HG03457 (cell line): ENCODE data around the gene APBA2.

Source experiments
- ATAC-seq: cut with Tn5 transposase; IDR thresholded peaks from one replicate; pipeline ENCODE4 v1.9.1; 2021; ENCODE audit warnings: moderate number of reproducible peaks; ENCODE audit not compliant: unreplicated experiment

The APBA2 gene

GRCh38 chr15:28914046-28914445 is 28.3 kb downstream of the APBA2 start:
- ATAC-seq = no peak

DNA sequence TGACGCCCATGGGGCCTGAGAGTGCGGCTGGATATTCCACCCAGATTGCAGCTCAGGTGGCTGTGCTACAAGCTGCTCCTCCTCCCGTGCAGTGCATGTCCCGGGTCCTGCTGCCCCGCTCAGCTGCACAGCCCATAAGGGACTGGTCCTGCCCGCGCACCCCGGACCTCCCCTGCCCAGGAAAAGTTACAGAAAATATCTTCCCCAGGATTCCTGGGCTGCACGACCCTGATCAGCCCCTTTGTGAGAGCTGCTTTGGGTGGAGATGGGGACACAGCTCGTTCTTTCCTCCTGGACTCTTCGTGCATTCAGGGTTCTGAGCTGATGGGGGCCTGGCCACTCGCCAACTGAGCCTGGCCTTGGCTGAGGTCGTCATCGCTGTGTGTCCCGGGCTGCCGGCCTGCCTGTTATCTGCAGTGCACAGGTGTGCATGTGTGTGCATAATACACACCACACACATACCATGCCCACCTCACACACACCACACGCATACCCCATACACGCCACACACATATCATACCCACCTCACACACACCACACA is 28.8 kb downstream of the APBA2 start:
- ATAC-seq = no peak

- ATAC-seq = no peak
Observed at GRCh38 chr15:28915041-28915810, 29.5 kb downstream of the APBA2 start.

DNA sequence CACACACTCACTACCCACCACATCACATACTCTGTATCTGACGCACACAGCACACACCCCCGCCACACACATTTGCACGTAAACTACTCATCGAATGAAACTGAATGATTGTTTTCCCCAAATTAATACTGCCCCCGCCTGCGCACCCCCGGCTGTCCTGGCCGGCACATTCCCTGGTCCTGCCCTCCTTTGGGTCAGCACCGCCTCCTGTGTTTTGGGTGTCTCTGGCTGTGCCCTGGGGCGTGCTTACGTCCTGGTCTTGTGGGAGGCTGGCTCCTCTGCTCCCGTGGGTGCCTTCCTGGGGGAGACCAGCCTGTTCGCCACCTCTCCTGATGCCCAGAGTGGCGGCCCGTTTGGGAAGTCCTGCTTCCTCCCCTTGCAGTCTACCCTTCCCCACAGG is 30.2 kb downstream of the APBA2 start:
- no peak for ATAC-seq

GRCh38 chr15:28917791-28918140 is 32.0 kb downstream of the APBA2 start:
- no peak for ATAC-seq

GRCh38 chr15:28918141-28918983 is 32.6 kb downstream of the APBA2 start:
- ATAC-seq = no peak

DNA sequence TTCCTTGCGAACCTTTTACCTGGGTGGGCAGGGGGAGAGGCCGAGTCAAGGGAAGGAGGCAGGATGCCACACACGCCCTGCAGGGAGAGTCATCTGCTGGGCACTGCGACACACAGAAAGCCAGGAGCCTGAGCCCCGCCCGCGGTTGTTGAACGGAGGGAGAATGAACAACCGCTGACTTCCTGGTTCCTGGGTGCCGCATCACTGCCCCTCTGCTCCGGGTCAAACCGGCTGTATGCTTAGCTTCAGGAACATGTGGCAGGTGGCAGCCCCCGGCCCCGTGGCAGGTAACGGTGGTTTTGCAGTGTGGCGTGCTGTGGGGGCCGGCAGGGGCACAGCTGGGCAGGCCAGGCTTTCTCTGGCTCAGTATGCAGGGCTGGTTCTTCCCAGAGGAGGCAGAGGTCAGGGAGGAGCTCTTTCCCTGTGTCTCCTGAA is 33.4 kb downstream of the APBA2 start:
- no peak for ATAC-seq

DNA sequence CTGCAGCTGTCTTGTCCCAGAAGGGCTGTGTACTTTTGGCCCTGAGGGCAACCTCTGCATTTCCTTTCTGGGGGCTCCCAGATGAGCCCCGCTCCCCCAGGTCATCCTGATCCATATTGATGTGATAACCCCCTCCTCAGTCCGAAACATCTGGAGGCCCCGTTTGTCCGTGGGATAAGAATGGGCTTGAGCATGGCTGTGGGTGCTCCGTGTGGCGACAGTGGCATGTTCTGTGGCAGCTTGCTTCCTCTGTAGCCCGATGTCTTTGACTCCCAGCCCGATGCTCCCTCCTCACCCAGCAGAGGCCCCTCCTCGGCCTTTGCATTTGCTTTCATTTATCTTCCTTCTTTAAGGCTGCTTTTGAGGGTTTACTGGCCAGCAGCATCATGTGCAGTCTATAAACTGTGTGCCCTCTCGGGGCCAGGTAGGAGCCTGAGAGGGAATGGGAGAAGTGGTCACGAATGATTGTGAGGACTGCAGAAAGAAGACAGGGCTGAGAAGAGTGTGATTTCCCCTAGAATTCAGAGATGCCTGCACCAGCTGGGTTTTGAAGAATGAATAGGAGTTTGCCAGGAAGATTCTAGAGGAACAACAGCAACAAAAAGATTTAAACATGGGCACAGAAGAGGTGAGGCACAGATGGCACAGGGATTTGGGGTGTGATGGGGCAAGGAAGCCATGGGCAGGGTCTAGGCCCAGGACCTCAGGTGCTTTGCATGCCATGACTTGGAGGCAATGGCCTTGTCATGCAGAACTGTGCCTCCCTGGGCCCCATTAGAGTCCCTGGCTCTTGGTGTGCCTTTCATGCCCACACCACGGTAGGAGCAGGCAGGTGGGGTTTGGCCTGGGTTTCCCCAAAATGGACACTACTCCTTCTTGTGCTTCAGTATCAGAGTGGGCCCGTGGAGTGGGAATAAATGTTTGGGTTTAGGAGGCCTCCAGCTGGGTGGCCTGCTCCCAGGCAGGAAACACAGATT is 34.2 kb downstream of the APBA2 start:
- ATAC-seq = no peak

GRCh38 chr15:28920781-28921331 is 35.1 kb downstream of the APBA2 start:
- no peak for ATAC-seq

GRCh38 chr15:28921336-28921735 is 35.6 kb downstream of the APBA2 start:
- ATAC-seq = no peak

DNA sequence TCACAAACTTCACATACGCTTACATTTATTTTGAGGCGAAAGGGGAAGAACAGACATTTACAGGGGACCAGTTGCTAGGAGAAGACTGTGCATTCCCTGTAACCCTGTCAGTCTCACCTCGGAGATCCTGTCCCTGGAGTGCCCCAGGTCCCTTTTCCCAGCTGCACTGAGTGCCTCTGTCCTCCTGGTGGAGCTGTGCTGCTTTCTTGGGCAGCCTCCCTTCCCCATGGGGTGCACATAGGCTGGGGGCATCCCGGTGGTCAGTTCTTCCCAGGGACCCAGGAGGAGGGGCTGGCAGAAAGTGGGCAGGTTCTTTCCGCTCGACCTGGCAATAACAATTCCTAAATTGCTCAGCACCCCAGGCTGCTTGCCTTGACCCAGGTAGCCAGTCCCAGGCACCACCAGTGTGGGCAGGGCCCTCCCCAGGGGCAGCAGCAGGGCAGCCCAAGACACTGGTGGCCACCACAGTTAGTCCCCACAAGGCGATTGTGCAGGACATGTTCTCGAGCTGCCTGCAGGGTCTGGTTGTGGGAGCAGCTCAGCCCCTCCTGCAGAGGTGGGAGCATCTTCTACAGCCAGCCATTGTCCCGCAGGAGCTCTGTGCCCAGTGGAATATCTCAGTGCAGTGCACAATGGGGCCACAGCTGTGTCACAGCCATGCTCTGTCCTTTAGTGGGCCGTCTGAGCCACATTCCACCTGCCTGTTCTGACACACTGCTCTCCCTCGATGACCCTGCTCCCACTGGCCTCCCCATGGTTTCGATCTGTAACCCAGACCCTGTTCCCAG is 36.3 kb downstream of the APBA2 start:
- ATAC-seq = no peak

GRCh38 chr15:28922707-28923012 is 36.9 kb downstream of the APBA2 start:
- ATAC-seq = no peak

DNA sequence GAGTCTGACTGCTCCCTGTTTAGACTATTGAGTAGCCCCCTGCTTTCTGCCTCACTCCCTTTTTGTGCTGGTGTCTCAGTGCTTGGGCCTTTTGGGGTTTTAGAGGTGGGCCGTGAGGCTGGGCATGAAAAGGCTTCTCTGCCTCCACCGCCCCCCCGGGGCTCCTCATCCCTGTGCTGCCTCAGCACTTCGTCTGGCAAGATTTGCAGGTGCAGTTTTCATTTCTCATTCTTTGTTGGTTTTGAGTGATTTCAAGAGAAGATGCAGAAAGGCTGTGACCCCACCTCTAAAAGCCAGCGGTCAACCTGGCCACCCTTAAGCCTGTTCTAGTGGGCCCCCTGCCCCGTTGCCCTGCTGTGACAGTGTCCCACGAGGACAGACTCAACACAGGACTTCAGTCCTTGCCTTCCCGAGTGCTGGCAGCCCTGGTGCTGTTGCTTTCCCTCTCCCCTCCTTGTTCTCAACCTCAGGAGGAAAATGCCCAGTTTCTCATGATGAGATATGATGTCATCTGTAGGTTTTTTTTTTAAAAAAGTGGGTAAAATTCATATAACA is 38.0 kb downstream of the APBA2 start:
- ATAC-seq = no peak

DNA sequence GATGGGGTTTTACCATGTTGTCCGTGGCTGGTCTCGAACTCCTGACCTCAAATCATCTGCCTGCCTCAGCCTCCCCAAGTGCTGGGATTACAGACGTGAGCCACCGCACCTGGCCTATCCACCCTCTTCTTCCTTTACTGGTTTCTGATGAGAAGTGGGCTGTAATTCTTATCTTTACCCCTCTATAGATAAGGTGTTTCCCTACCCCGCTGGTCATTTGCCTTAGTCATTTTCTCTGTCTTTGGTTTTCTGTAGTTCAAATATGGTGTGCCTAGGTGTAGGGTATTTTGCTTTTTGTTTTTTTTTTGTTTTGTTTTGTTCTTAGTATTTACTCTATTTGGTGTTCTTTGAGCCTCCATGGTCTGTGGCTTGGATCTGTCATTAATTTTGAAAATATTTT is 41.3 kb downstream of the APBA2 start:
- ATAC-seq = no peak

- no peak for ATAC-seq
Observed at GRCh38 chr15:28929200-28929599, 43.4 kb downstream of the APBA2 start.

DNA sequence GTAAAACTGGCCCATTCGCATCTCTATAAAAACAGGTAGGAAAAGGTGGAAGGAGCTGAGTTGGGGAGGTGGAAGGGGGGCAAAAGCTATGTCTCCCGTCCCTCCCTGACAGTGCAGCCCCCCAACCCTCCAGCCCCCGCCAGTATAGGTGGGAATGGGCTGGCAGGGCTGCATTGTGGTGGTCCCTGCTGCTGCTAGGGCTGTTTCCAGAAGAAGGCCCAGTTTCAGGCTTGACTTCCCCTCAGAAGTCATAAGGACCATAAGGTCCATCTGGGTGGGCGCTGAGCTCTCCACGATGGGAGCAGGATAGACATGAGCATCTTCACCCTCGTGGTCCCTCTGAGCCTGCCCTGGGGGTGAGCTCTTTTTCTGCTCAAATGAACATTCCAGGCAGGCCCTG is 44.2 kb downstream of the APBA2 start:
- ATAC-seq = no peak

DNA sequence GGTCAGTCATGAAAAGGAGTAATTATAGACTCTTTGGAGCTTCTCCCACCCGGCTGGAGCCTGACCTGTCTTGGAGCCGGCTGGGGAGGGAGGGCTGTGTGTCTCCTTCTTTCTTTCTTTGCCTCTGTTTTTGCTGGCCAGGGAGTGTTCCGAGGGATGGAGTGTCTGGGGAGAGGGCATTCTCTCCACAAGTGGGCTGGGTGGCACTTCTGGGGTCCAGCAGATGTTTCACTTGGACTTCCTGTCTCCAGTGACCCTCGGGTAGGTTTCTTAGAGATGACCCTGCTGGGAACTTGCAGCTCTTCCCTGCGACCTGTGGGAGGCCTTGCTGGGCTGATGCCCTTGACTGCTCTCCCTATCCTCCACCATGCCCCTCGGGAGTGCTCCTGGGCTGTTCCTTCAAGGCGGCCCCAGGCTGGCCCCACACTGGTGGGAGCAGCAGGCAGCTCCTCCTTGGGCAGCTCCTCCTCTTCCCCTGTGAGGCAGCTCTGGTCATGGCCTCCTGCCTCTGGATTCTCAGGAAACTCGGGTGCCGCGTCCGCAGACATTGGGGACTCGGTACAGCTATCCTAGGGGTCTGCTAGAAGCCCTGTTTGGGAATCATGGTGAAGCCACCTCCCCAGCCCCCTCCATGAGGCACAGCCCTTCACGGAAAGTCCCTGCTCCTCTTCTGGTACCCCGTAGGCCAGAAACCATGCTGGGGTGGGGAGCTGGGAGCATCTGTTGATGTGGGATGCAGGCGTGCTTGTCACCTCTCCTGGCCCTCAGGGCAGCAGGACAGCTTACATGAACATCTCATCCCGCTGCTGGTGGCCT is 44.9 kb downstream of the APBA2 start:
- ATAC-seq = no peak

GRCh38 chr15:28931828-28932227 is 46.1 kb downstream of the APBA2 start:
- no peak for ATAC-seq

GRCh38 chr15:28932361-28932760 is 46.6 kb downstream of the APBA2 start:
- no peak for ATAC-seq
